ENCODE measurements around the gene HOXD1. TPM values are rescaled to one million over a fixed set of nuclear protein-coding genes. Genes with fewer than 3 reads are reported as not detected.

HOXD1 gene
- total RNA-seq, 1 experiment from 2014 or later = not detected

GRCh38 chr2:176160251-176160985 lies 28.1 kb upstream of the HOXD1 start:
- H3K14ac ChIP-seq (ENCODE audit: insufficient read depth, low read length) = no peak overlapping the region
- H4K8ac ChIP-seq (replicated peaks; ENCODE audit: insufficient read length, low read depth, low read length) = no peak overlapping the region
- no peak overlapping the region for H2BK20ac ChIP-seq (ENCODE audit: low read depth, low read length, poor library complexity, severe bottlenecking)
- H3K27ac ChIP-seq (ENCODE audit: insufficient read length, low read depth, low read length) = no peak overlapping the region
- no peaks in the 10 kb centered on the region for H3K9me3 ChIP-seq (ENCODE audit: control insufficient read depth, low read depth, low read length)
- H3K4me2 ChIP-seq (ENCODE audit: insufficient read depth, insufficient read length, low read length) = peak overlapping the region; percentile 9
- no peak overlapping the region for H4K91ac ChIP-seq (ENCODE audit: insufficient read length, low read depth, low read length)
- H3K4ac ChIP-seq (ENCODE audit: low read depth, low read length) = no peak overlapping the region
- H3K9me3 Mint-ChIP-seq = peaks cover 2 to 5% of the 10 kb centered on the region in 2 experiments; a peak in 3 of 5 replicates
- no peak overlapping the region; a peak in 1 of 5 replicates for H3K4me3 Mint-ChIP-seq
- no peak overlapping the region for H2BK15ac ChIP-seq (ENCODE audit: low read depth, low read length)
- no peak overlapping the region for H2BK120ac ChIP-seq (ENCODE audit: low read depth, low read length, poor library complexity, severe bottlenecking)
- H2BK12ac ChIP-seq (ENCODE audit: insufficient read length, low read depth, low read length) = no peak overlapping the region
- H3K36me3 Mint-ChIP-seq (ENCODE audit: insufficient read depth in 1 of 3, low read depth in 3 of 3) = no peaks in the 10 kb centered on the region; a peak in 1 of 7 replicates
- H4K20me1 ChIP-seq (ENCODE audit: control insufficient read depth, insufficient read depth, insufficient read length) = peaks cover 2% of the 10 kb centered on the region
- H3K56ac ChIP-seq (ENCODE audit: insufficient read length, low read depth, low read length) = no peak overlapping the region
- no peak overlapping the region for H3K9ac ChIP-seq (ENCODE audit: extremely low read depth, insufficient read length, low read length)
- no peak overlapping the region for H3T11ph ChIP-seq (ENCODE audit: low read length)
- no peaks in the 10 kb centered on the region for H3K23me2 ChIP-seq (ENCODE audit: insufficient read length, low read depth, low read length, poor library complexity, severe bottlenecking)
- WGBS (ENCODE audit: extremely low coverage, insufficient read length, low lambda C conversion rate) = no CpG with 5 or more reads among the region's 50 CpGs
- no peak overlapping the region for H2AK5ac ChIP-seq (ENCODE audit: insufficient read length, low read length)
- H3K27ac Mint-ChIP-seq = no peak overlapping the region
- peaks cover 100% of the 10 kb centered on the region for H3K27me3 Mint-ChIP-seq (ENCODE audit: low read depth)
- no peak for DNase-seq
- H2AFZ ChIP-seq (ENCODE audit: low read length) = no peak overlapping the region
- peaks cover 100% of the 10 kb centered on the region for H3K27me3 ChIP-seq (ENCODE audit: insufficient read depth, low read length)
- H3K4me1 Mint-ChIP-seq = peaks cover 6 to 38% of the 10 kb centered on the region in 2 experiments; a peak in 3 of 4 replicates
- H3K79me2 ChIP-seq (ENCODE audit: insufficient read depth, low read length) = no peaks in the 10 kb centered on the region
- H3K23ac ChIP-seq (ENCODE audit: insufficient read length, low read depth, low read length) = no peak overlapping the region
- no peak overlapping the region for H3K18ac ChIP-seq (ENCODE audit: insufficient read length, low read depth, low read length)
- no peak overlapping the region for H4K5ac ChIP-seq (ENCODE audit: insufficient read length, low read depth, low read length)
- no peaks in the 10 kb centered on the region for H3K4me1 ChIP-seq (ENCODE audit: insufficient read depth, low read length)
- H3K79me1 ChIP-seq (ENCODE audit: insufficient read depth, low read depth, low read length, poor library complexity, severe bottlenecking) = no peaks in the 10 kb centered on the region
- H2BK5ac ChIP-seq (ENCODE audit: insufficient read length, low read length) = no peak overlapping the region
- TF ChIP-seq CTCF (conservative IDR thresholded peaks at IDR 0.05) = no peak
